HTR-8/SVneo (cell line): ENCODE measurements around the gene PRKCD.

ENCODE experiments used
- DNase-seq: peaks from one replicate; pipeline ENCODE4 v3.0.0; 2011; ENCODE audit warnings: low spot score, mixed read lengths; ENCODE audit not compliant: insufficient read length
- FAIRE-seq: peaks from 2 replicates; lab custom pipeline; 2011; peaks lifted over from hg19 to GRCh38; lab: Jason Lieb, UNC

Gene PRKCD

DNA sequence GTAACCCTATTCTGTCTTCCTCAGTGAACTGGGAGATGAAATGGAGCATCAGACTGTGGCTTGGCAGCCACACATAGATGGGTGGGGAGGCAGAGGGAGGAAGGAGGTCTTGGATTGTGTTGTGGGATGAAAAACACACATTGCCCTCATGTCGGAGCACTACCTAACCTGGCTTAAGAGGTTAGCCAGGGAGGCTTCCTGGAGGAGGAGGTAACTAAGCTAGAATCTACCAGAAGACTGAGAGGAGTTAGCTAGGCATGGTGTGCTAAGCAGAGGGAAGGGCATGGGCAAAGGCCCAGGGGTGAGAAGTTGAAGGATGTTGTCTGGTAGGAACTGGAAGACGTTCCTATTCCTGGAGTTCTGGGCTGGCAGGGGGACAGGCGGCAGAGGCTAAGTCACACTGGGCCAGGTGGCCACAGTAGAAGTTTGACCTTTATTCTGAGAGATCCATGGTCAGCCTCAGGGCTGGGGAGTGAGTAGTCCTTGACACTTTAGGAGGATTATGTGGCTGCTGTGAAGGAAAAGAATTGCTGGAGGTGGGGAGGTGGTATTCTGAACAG lies 7.7 kb upstream of the PRKCD start:
- FAIRE-seq (no peak), DNase-seq (no peak)

DNA sequence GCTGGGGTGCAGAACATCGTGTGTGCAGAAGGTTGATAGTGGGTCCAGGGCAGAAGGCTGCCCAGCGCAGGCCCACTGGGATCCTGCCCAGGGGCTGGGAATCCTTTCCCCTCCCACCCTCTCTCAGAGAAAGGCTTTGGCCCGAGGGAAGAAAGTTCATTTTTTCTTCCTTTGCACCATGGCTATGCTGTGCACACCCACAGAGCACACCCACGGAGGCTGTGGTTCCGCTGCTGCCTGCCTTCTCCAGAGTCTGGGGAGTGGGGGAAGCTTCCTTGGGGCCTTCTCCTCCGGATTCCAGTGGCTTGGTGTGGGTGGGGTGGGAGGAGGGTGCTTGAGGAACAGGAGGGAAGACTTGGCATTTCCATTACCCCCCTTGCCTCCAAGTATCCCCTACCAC lies 7.0 kb upstream of the PRKCD start:
- DNase-seq, result no peak
- FAIRE-seq, result no peak

DNA sequence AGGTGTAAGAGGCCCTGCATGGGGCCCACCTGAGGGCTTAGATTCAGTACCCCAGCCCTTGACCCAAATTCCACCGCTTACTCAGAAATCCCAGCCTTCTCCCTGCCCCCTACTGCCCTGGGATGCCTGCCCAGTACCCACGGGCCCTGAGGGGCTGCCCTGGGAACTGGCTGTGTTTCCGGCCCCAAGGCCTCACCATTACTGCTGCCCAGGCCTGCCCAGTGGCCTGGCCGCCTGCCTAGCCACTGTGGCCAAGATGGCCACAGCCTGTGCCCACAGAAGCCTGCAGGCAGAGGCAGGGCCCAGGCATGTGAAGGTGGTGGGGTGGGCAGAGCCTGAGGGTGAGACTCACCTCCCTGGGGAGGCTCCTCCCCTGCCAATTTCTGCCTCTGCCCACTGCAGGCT lies 6.1 kb upstream of the PRKCD start:
- DNase-seq (no peak), FAIRE-seq (no peak)

DNA sequence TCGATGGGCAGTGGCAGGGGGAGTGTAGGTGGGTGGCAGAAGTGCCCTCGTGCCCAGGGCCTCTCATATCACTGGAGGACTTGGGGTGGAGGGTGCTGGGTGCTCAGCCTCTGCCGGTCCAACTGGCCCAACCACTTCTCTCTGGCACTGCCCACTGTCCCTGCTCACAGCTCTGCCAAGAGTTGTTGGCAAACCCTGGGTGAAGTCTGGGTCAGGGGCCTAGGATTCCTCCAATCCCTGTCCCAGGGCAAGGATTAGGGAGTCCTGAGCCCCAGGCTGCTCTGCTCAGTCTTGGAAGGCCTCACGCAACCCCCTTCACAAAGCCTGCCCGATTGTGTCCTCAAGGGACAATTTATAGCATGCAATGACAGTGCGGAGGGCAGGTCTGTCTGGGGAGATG lies 5.2 kb upstream of the PRKCD start:
- FAIRE-seq (no peak), DNase-seq (no peak)

DNA sequence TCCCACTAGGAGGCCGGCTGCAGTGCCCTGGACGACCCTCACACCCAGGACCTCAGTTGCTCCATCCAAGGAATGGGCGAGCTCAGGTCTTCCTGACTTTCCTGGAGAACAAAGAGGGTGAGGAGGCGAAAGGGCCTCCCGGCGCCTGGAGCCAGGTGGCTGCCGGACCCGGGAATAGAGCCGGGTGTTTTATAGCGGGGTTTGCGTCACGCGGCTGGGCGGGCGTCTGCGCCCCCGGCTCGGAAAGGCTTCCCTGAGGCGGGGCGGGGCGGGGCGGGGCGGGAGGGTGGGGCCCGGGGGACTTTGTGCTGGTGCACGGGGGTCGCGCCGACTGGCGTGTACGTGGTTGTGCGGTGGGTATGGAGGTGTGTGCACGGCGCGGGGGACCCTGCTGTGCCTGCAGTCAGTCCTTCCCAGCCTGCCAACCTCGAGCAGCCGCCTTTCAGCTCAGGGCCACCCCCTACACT lies 4.6 kb upstream of the PRKCD start:
- FAIRE-seq, result no peak
- DNase-seq, result no peak

DNA sequence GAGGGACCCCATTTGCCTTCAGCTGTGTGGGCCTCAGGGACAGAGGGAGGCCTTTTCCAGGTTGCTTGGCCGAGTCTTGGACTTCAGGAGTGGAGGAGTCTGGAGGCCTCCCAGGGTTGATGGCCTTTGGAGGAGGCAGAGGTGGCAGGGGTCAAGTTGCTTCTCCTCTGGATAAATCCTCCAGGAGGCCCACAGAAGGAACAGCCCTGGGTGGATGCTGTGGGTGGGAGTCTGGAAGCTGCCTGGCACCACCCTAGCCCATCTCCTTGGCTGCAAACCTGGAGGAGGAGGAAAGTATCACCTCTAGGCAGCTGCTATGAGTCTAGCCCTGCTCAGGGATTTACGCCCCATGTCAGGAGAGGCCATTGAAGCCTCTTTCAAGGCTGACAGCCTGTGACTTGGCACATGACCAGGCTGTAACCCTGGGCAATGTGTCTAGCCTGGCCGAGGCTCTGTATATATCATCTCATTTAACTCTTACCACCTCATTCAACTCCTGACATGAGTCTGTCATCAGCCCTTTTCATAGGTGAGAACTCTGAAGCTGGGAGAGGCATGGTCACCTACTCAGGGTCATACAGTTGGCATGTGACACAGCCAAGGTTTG lies 2.9 kb upstream of the PRKCD start:
- FAIRE-seq (no peak), DNase-seq (no peak)

DNA sequence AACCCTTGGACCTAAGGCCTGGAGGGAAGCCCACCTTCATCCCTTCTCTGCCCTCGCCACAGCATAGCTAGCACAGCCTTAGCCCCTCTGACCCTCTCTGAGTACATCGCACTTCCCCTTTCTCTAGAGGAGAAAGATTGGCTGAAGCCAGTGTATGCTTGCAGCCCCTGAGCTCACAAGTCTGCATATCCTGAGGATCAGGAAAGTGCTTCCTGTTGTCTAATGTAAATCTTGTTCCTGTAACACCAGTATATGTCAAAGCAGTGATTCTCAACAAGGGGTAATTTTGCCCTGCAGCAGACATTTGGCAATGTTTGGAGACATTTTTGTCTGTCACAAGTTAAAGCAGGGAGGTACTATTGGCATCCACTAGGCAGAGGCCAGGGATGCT lies 2.2 kb upstream of the PRKCD start:
- no peak for DNase-seq
- peak; percentile 42 for FAIRE-seq

DNA sequence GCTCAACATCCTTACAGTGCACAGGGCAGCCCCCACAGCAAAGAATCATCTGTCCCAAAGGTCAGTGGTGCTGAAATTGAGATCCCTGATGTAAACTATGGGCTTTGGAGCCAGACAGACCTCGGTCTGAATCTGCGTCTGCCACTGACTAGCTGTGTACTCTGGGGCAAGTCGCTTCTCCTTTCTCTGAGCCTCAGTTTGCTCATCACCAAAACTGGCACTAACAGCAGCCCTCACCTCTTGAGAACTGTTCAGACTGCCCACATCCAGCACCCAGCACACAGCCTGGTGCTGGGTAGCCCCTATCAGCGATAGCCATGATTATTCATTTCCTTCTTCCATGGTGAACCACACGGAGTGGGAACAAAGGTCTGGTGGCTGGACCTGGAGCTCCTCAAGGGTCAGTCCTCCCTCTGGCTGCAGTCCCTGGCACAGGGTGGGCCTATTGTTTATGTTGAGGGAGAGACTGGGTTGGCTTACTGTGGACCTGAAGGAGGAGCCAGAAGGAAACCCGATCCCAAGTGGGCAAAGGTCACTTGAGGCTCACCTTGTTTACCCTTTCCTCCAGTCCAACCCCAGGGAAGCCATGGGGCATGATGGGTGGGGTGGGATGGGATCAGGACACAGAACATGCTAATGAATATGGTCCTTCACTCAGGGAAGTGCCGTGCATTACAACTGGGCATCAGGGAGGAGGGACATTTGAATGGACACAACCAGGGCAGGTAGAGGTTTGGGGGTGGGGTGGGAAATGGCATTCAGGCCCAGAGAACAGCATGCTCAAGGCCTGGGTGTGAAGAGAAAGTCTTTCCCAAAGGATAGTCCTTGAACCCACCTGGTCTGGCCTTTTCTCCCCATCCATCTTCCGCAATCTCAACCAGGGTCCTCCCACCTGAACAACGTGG lies 1.6 kb upstream of the PRKCD start:
- DNase-seq, result no peak
- no peak for FAIRE-seq

DNA sequence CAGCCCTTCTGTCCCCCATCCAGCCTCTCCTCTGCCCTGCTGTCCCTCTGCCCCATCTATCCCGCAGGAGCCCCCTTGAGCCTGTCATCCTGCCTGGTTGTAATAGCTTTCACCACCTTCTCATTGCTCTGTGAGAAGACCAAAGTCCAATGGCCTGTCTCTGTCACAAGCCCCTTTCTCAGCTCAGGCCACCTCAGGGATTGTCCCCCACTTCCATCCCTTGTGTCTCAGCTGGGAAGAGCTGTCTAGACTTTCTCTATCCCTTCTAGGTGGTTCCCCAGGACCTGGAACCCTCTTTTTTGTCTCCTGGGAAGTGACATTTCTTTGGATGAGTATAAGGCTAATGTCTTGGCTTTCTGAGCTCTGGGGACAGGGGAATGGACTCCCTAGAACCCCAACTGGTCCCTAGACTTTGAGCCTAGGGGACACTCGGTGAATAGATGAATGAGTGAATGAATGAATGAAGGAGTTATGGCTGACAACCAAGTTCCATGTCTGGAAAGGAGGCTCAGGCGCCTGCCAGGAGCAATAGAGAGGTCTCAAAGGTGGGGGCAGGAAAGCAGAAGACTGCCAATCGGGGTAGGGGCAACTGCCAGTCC lies 849 bp upstream of the PRKCD start:
- DNase-seq, result no peak

DNA sequence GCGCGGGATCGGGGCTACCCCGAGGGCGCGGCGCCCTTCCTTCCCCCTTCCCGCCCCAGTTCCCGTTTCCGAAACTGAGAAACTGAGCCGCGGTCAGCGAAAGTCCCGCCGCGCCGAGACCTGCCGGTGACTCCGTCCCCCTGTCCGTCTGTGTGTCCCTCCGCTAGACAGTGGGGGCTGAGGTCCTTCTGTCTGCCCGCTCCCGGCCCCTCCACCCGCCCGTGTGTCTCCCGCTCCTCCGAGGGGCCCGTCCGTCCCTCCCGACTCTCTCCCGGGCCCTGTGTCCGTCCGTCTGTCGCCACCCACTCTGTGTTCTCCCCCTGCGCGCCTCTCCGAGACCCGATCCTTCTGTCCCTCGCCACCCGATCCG lies 426 bp downstream of the PRKCD start:
- FAIRE-seq (no peak), DNase-seq (no peak)

More for the DNA sequence above, 849 bp upstream of the PRKCD start:
- FAIRE-seq, result no peak

DNA sequence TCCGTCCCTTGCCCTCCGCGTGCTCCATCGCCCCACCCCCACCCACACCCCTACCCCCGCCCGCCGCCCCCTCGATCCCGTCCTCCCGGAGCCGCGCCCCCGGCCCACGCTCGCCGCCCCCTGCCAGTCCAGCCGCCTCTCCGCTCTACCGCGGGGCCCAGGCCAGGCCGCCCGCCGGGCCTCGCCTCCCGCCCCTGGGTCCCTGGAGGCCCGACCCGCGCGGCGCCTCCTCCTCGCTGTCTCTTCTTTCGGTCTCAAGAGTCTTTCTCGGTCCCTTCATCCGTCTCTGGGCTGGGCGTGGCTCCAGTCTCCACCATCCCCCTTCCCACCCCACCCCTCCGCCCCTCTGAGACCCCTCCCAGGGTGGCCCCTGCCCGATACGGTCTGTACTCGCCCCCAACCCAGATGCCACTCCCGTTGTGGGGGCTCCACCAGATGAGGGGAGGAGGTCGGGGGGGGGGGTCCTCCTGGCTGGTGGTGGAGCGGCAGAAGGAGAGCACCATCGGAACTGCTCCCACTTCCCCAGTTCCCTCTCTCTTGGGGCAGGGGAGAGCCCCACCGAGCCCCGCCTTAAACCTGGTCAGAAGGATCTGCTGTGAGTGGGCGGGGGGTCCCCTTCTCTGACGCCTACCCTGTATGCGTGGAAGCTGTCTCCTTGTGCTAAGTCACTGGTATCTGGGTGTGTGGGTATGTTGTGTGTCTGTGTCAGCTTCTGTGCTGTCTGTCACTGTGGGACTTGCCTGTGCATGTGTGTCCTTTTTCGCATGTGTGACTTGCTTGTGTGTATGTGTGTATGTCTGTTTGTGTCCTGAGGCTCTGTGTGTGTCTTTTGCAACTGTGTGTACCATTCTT lies 1.0 kb downstream of the PRKCD start:
- FAIRE-seq (peak; percentile 84), DNase-seq (no peak)

DNA sequence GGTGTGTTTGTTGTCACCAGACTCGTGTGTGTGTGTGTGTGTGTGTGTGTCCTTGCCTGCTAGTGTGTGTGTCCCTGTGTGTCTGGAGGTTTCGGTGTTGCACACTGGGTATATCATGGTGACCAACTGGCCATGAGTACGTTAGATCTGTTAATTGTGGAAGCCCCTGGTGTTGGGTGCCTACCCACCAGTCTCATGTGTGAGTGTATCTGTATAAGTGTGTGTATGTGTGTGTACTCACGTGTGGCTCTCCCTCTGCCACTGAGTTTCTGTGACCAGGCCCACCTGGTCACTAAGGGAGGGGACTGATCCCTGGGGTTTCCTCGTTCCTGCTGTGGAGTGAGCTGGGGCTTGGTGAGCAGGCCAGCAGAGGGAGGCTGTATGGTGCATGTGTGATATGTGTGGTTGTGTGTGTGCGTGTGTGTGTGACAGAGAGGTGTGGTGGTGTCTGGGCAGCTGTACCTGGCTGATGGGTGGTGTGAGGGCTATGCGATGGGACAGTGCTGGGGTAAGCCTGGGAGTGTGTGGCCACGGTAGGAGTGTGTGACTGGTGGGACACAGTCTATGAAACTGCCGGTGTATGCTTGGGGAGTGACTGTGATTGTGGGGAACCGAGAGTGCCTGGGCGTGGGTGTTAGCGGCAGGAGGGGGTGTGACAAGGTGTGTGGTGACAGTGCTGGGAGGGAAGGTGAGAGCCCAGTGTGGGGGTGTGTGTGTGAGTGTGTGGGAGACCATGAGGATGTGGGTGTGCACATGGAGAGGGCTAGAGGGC lies 1.8 kb downstream of the PRKCD start:
- peak; percentile 85 for FAIRE-seq
- no peak for DNase-seq

DNA sequence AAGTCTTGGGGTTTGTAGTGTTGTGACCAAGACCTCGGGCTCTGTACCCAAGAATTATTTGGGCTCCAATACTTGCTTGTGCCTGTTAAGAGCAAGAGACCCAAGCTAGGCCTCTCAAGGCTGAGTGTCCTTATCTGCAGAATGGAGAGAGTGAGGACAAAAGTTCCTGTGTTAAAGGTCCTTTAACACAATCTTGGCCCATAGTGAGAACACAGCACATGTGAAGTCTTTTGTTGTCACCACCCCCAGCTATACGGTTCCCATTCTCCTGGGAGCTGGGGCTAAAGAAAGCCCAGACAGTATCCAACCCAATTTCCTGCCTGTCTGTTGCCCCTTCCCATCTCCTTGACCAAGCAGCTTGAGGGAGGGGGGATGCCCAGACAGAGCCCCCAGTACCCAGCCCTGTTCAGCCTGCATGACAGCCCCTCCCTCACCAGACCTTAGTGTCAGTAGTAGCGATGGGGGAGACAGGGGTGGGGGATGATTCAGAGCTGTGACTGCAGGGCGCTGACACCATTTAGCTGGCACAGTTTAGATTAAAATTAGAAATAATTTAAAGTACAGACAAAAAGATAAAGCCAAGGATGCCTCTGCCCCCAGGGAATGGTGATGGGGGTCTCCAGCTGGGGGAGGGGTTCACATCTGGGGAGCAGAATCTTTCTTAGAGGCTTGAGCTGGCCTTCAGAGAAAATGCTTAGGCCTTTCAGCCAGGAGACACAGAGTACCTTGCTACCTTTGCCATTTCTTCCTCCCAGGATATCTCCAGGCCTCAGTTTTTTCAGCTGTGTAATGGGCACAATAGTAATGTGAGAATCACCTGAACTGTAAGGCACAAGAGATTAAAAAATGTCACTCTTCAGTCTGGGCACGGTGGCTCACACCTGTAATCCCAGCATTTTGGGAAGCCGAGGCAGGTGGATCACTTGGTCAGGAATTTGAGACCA lies 2.7 kb downstream of the PRKCD start:
- FAIRE-seq, result no peak
- no peak for DNase-seq

DNA sequence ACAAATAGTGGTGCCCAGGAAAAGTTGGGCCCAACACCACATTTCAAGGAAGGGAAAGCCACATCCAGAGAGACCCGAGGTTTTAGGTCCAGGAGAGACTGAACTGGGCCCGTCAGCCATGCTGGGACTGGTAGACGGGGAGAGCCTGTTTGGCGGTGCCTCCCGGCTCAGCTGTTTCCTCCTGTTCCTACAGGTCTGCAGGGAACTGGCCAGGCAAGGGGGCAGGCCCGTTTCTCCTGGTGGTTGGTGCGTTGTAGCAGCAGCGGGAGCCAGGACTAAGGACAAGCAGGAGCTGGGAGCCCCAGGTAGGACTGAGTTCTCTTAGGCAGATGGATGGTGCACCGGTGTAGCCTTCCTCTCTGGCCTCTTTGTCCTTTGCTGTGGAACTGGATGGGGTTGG lies 3.9 kb downstream of the PRKCD start:
- FAIRE-seq (no peak), DNase-seq (no peak)

DNA sequence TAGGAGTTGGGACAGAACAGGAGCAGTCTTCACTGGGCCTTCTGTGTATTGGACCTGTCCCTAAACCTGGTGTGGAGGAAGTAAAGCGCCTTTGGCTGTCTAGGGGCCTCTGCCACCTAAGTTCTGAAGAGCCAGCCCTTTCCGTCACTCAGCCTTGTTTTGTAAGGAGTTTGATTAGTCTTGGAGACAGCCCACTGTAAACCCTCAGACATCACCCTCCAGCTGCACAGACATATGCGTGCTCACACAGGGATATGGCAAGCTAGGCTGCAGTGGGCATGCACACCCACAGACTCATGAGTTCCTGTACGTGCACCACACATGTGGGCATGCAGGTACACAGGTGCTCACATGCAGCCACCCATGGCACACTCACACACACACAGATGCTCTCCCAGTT lies 5.2 kb downstream of the PRKCD start:
- FAIRE-seq, result no peak
- DNase-seq, result no peak

DNA sequence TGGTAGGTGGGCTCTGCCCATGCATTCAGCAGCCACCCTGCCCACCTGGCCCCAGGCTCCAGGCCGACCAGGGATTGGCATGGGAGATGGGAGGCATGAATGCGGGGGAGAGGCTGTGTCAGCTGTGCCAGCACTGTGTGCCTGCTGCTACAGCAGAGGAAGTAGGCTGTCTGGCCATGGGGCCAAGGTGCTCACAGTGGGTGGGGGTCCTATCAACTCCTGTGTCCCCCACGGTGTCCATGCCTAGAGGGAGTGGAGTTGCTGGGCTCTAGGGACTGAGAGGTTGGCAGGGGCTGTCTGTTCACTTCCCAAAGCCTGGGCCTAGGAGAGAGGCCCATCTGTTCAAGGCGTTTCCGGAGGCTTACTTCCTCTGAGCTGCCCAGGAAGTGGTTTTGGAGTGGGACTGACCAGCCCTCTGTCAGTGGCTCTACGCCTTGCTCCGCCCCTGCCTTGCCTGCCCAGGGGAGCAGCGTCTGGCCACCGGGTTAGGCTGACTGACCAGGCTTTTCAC lies 5.8 kb downstream of the PRKCD start:
- DNase-seq, result no peak
- FAIRE-seq, result no peak

DNA sequence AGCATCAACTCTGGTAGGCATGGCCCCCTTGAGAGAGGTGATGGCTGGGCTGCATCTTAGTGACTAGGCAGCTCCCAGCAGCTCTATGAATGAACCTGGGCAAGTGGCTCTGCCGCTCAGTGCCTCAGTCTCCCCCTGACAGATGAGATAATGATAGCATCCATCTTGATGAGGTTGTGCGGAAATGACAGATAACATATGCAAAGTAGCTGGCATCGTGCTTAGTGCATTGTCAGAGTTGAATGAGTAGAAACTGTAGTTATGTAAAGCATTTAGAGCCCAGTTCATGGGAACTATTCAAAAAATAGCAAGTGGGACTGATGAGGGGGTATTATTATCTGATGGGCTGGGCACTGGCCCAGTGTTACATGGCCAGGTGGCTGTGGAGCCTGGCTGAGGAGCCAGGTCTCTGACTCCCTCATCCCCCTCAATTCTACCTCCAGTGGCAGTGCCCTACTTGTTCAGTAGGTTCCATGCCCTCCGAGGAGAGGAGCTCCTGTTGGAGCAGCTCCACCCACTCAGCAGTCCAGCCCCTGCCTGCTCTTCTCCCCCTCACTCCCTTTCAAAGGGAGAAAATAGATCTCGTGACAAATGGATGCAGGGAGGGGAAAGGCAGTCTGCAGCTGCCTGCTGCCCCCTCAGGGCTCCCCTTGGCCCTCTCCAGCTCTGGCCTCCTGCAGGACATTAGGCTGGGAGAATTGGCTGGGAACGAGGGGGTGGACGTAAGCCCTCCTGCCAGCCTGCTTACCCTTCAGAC lies 6.6 kb downstream of the PRKCD start:
- DNase-seq (no peak), FAIRE-seq (no peak)
